Measurements from ENCODE around the gene FCAR. TPM values are rescaled to one million over a fixed set of nuclear protein-coding genes. Genes with fewer than 3 reads are reported as not detected.
"Not testable (repeated sequence)": the region's sequence is repeated elsewhere in the genome, so short reads cannot be mapped to it uniquely, and the experiment has no call there.

The FCAR gene
- total and polyA plus RNA-seq, 2 experiments from 2014 or later = not detected

GRCh38 chr19:54923276-54923675 is 49.2 kb downstream of the FCAR start:
- no peaks in the 10 kb centered on the region for H4K20me1 ChIP-seq (ENCODE audit: insufficient read depth)
- no peak overlapping the region for H3K27ac ChIP-seq
- DNase-seq = no peak
- TF ChIP-seq EZH2 (IDR thresholded peaks at IDR 0.05; ENCODE audit: insufficient read depth, poor library complexity, severe bottlenecking) (no peak), EZH2phosphoT487 (IDR thresholded peaks at IDR 0.05; ENCODE audit: insufficient read depth, low read depth) (no peak)
- H3K27me3 ChIP-seq (replicated peaks; ENCODE audit: insufficient read depth) = no peaks in the 10 kb centered on the region
- H3K9ac ChIP-seq = no peak overlapping the region
- H3K9me2 ChIP-seq (ENCODE audit: insufficient read depth) = no peaks in the 10 kb centered on the region
- H3K79me2 ChIP-seq (ENCODE audit: insufficient read depth) = no peaks in the 10 kb centered on the region
- H2AFZ ChIP-seq = no peak overlapping the region
- no peaks in the 10 kb centered on the region for H3K9me3 ChIP-seq (ENCODE audit: low read depth)
- H3F3A ChIP-seq (ENCODE audit: insufficient read depth) = no peaks in the 10 kb centered on the region
- in situ Hi-C loops (cut with MboI) = no loop called here
- H3K4me2 ChIP-seq (ENCODE audit: unreplicated experiment) = no peak overlapping the region
- no peaks in the 10 kb centered on the region for H3K36me3 ChIP-seq (ENCODE audit: low read depth)
- WGBS, 2 experiments (ENCODE audit: low coverage in 1 of 2, low lambda C conversion rate in 2 of 2, missing lambda C conversion rate in 2 of 2) = 28 to 36% methylated on average over 9 of the region's 9 CpGs
- no peaks in the 10 kb centered on the region for H3K4me1 ChIP-seq (ENCODE audit: insufficient read depth)
- no peak overlapping the region for H3K4me3 ChIP-seq

GRCh38 chr19:54928299-54928698 is 54.3 kb downstream of the FCAR start:
- TF ChIP-seq EZH2phosphoT487 (IDR thresholded peaks at IDR 0.05; ENCODE audit: insufficient read depth, low read depth) = no peak
- no peak for TF ChIP-seq EZH2 (IDR thresholded peaks at IDR 0.05; ENCODE audit: insufficient read depth, poor library complexity, severe bottlenecking)
- Histone ChIP-seq H3K4me3 (no peak overlapping the region), H3K4me2 (ENCODE audit: unreplicated experiment) (no peak overlapping the region), H3K9me3 (ENCODE audit: low read depth) (no peaks in the 10 kb centered on the region), H3K27me3 (replicated peaks; ENCODE audit: insufficient read depth) (no peaks in the 10 kb centered on the region), H3K4me1 (ENCODE audit: insufficient read depth) (no peaks in the 10 kb centered on the region), H4K20me1 (ENCODE audit: insufficient read depth) (no peaks in the 10 kb centered on the region), H3K27ac (no peak overlapping the region), H3F3A (ENCODE audit: insufficient read depth) (no peaks in the 10 kb centered on the region), H2AFZ (no peak overlapping the region), H3K36me3 (ENCODE audit: low read depth) (no peaks in the 10 kb centered on the region), H3K79me2 (ENCODE audit: insufficient read depth) (no peaks in the 10 kb centered on the region), H3K9me2 (ENCODE audit: insufficient read depth) (no peaks in the 10 kb centered on the region), H3K9ac (no peak overlapping the region)
- DNase-seq = peak; percentile 12
- WGBS, 2 experiments (ENCODE audit: low coverage in 1 of 2, low lambda C conversion rate in 2 of 2, missing lambda C conversion rate in 2 of 2) = 37 to 39% methylated on average over 2 of the region's 2 CpGs
- in situ Hi-C loops (cut with MboI) = no loop called here

GRCh38 chr19:54937926-54938325 is 63.9 kb downstream of the FCAR start:
- in situ Hi-C loops (cut with MboI) = no loop called here
- Histone ChIP-seq H4K20me1 (ENCODE audit: insufficient read depth) (no peaks in the 10 kb centered on the region), H3K4me1 (ENCODE audit: insufficient read depth) (no peaks in the 10 kb centered on the region), H3K27me3 (replicated peaks; ENCODE audit: insufficient read depth) (no peaks in the 10 kb centered on the region), H3K9ac (no peak overlapping the region), H3K9me2 (ENCODE audit: insufficient read depth) (no peaks in the 10 kb centered on the region), H3K4me3 (no peak overlapping the region), H2AFZ (no peak overlapping the region), H3K79me2 (ENCODE audit: insufficient read depth) (no peaks in the 10 kb centered on the region), H3K27ac (no peak overlapping the region), H3F3A (ENCODE audit: insufficient read depth) (no peaks in the 10 kb centered on the region), H3K4me2 (ENCODE audit: unreplicated experiment) (no peak overlapping the region), H3K9me3 (ENCODE audit: low read depth) (no peaks in the 10 kb centered on the region), H3K36me3 (ENCODE audit: low read depth) (no peaks in the 10 kb centered on the region)
- 27 to 29% methylated on average over 9 of the region's 9 CpGs for WGBS, 2 experiments (ENCODE audit: low coverage in 1 of 2, low lambda C conversion rate in 2 of 2, missing lambda C conversion rate in 2 of 2)
- TF ChIP-seq EZH2phosphoT487 (IDR thresholded peaks at IDR 0.05; ENCODE audit: insufficient read depth, low read depth) (no peak), EZH2 (IDR thresholded peaks at IDR 0.05; ENCODE audit: insufficient read depth, poor library complexity, severe bottlenecking) (no peak)
- DNase-seq = no peak

- no peaks in the 10 kb centered on the region for H3K79me2 ChIP-seq (ENCODE audit: insufficient read depth)
- in situ Hi-C loops (cut with MboI) = no loop called here
- no peak overlapping the region for H3K4me2 ChIP-seq (ENCODE audit: unreplicated experiment)
- H3K4me1 ChIP-seq (ENCODE audit: insufficient read depth) = no peaks in the 10 kb centered on the region
- no peaks in the 10 kb centered on the region for H3K9me3 ChIP-seq (ENCODE audit: low read depth)
- H4K20me1 ChIP-seq (ENCODE audit: insufficient read depth) = no peaks in the 10 kb centered on the region
- no peak overlapping the region for H2AFZ ChIP-seq
- H3K27me3 ChIP-seq (replicated peaks; ENCODE audit: insufficient read depth) = no peaks in the 10 kb centered on the region
- H3K36me3 ChIP-seq (ENCODE audit: low read depth) = no peaks in the 10 kb centered on the region
- no peak overlapping the region for H3K9ac ChIP-seq
- no peaks in the 10 kb centered on the region for H3K9me2 ChIP-seq (ENCODE audit: insufficient read depth)
- H3F3A ChIP-seq (ENCODE audit: insufficient read depth) = no peaks in the 10 kb centered on the region
- 46 to 52% methylated on average over 11 of the region's 11 CpGs for WGBS, 2 experiments (ENCODE audit: low coverage in 1 of 2, low lambda C conversion rate in 2 of 2, missing lambda C conversion rate in 2 of 2)
- DNase-seq = no peak
- H3K27ac ChIP-seq = no peak overlapping the region
- TF ChIP-seq EZH2 (IDR thresholded peaks at IDR 0.05; ENCODE audit: insufficient read depth, poor library complexity, severe bottlenecking) (no peak), EZH2phosphoT487 (IDR thresholded peaks at IDR 0.05; ENCODE audit: insufficient read depth, low read depth) (no peak)
- no peak overlapping the region for H3K4me3 ChIP-seq
These were observed 64.9 kb downstream of the FCAR start for GRCh38 chr19:54938906-54939305.

GRCh38 chr19:54939538-54939937 is 65.5 kb downstream of the FCAR start:
- H3K27ac ChIP-seq; H3F3A ChIP-seq (ENCODE audit: insufficient read depth); H3K9me3 ChIP-seq (ENCODE audit: low read depth); H3K9ac ChIP-seq; DNase-seq; H3K36me3 ChIP-seq (ENCODE audit: low read depth); H3K4me2 ChIP-seq (ENCODE audit: unreplicated experiment); H4K20me1 ChIP-seq (ENCODE audit: insufficient read depth); H3K9me2 ChIP-seq (ENCODE audit: insufficient read depth); H3K79me2 ChIP-seq (ENCODE audit: insufficient read depth); H3K4me1 ChIP-seq (ENCODE audit: insufficient read depth); in situ Hi-C loops (cut with MboI); H3K27me3 ChIP-seq (replicated peaks; ENCODE audit: insufficient read depth); H3K4me3 ChIP-seq; H2AFZ ChIP-seq: not testable (repeated sequence)
- 48 to 78% methylated on average over 7 to 8 of the region's 28 CpGs for WGBS, 2 experiments (ENCODE audit: low coverage in 1 of 2, low lambda C conversion rate in 2 of 2, missing lambda C conversion rate in 2 of 2)

Small RNA genes within 50 kb of the gene (small RNA-seq; reads per million reads assigned to genes)
- gene RNU6-222P (ENCODE audit: low read depth, low replicate concordance) = not detected

Other genes with a start within 250 kb of the FCAR start
- not detected in 2 replicates for gene LILRB1, start 243.8 kb upstream of the FCAR start, total RNA-seq (2014; rRNA removed; shearing (Covaris generic))
- 0.06 TPM in 1 of 2 replicates, not detected in the other for gene LILRB1, start 243.8 kb upstream of the FCAR start, polyA plus RNA-seq (2016; fragmentation: Nextera tagmentation; extraction: Ambion mirVana)
- not detected in 2 replicates for gene LILRB4, start 211.2 kb upstream of the FCAR start, total RNA-seq (2014; rRNA removed; shearing (Covaris generic))
- gene LILRB4, start 211.2 kb upstream of the FCAR start, polyA plus RNA-seq (2016; fragmentation: Nextera tagmentation; extraction: Ambion mirVana) = not detected in 2 replicates
- gene KIR3DL3, start 149.8 kb upstream of the FCAR start, total RNA-seq (2014; rRNA removed; shearing (Covaris generic)) = not detected in 2 replicates
- gene KIR3DL3, start 149.8 kb upstream of the FCAR start, polyA plus RNA-seq (2016; fragmentation: Nextera tagmentation; extraction: Ambion mirVana) = not detected in 2 replicates
- not detected in 2 replicates for gene KIR2DL3, start 135.7 kb upstream of the FCAR start, total RNA-seq (2014; rRNA removed; shearing (Covaris generic))
- not detected in 2 replicates for gene KIR2DL3, start 135.7 kb upstream of the FCAR start, polyA plus RNA-seq (2016; fragmentation: Nextera tagmentation; extraction: Ambion mirVana)
- not detected in 2 replicates for gene KIR2DL1, start 104.4 kb upstream of the FCAR start, total RNA-seq (2014; rRNA removed; shearing (Covaris generic))
- not detected in 2 replicates for gene KIR2DL1, start 104.4 kb upstream of the FCAR start, polyA plus RNA-seq (2016; fragmentation: Nextera tagmentation; extraction: Ambion mirVana)
- not detected in 2 replicates for gene KIR2DL4, start 70.6 kb upstream of the FCAR start, total RNA-seq (2014; rRNA removed; shearing (Covaris generic))
- not detected in 2 replicates for gene KIR2DL4, start 70.6 kb upstream of the FCAR start, polyA plus RNA-seq (2016; fragmentation: Nextera tagmentation; extraction: Ambion mirVana)
- not detected in 2 replicates for gene KIR3DL1, start 57.8 kb upstream of the FCAR start, total RNA-seq (2014; rRNA removed; shearing (Covaris generic))
- not detected in 2 replicates for gene KIR3DL1, start 57.8 kb upstream of the FCAR start, polyA plus RNA-seq (2016; fragmentation: Nextera tagmentation; extraction: Ambion mirVana)
- not detected in 2 replicates for gene KIR2DS4, start 41.6 kb upstream of the FCAR start, total RNA-seq (2014; rRNA removed; shearing (Covaris generic))
- not detected in 2 replicates for gene KIR2DS4, start 41.6 kb upstream of the FCAR start, polyA plus RNA-seq (2016; fragmentation: Nextera tagmentation; extraction: Ambion mirVana)
- gene KIR3DL2, start 23.8 kb upstream of the FCAR start, total RNA-seq (2014; rRNA removed; shearing (Covaris generic)) = not detected in 2 replicates
- gene KIR3DL2, start 23.8 kb upstream of the FCAR start, polyA plus RNA-seq (2016; fragmentation: Nextera tagmentation; extraction: Ambion mirVana) = not detected in 2 replicates
- gene NCR1, start 31.9 kb downstream of the FCAR start, total RNA-seq (2014; rRNA removed; shearing (Covaris generic)) = not detected in 2 replicates
- gene NCR1, start 31.9 kb downstream of the FCAR start, polyA plus RNA-seq (2016; fragmentation: Nextera tagmentation; extraction: Ambion mirVana) = not detected in 2 replicates
- gene NLRP7, start 73.3 kb downstream of the FCAR start, total RNA-seq (2014; rRNA removed; shearing (Covaris generic)) = not detected in 2 replicates
- gene NLRP7, start 73.3 kb downstream of the FCAR start, polyA plus RNA-seq (2016; fragmentation: Nextera tagmentation; extraction: Ambion mirVana) = not detected in 2 replicates
- not detected in 2 replicates for gene NLRP2, start 92.1 kb downstream of the FCAR start, total RNA-seq (2014; rRNA removed; shearing (Covaris generic))
- gene NLRP2, start 92.1 kb downstream of the FCAR start, polyA plus RNA-seq (2016; fragmentation: Nextera tagmentation; extraction: Ambion mirVana) = not detected in 2 replicates
- gene GP6, start 164.0 kb downstream of the FCAR start, total RNA-seq (2014; rRNA removed; shearing (Covaris generic)) = not detected in 2 replicates
- gene GP6, start 164.0 kb downstream of the FCAR start, polyA plus RNA-seq (2016; fragmentation: Nextera tagmentation; extraction: Ambion mirVana) = not detected in 2 replicates
- gene RDH13, start 188.9 kb downstream of the FCAR start, total RNA-seq (2014; rRNA removed; shearing (Covaris generic)) = 6.4 and 11.8 TPM in 2 replicates
- 7.8 and 9.6 TPM in 2 replicates for gene RDH13, start 188.9 kb downstream of the FCAR start, polyA plus RNA-seq (2016; fragmentation: Nextera tagmentation; extraction: Ambion mirVana)
- 0.76 and 1.3 TPM in 2 replicates for gene EPS8L1, start 201.6 kb downstream of the FCAR start, total RNA-seq (2014; rRNA removed; shearing (Covaris generic))
- gene EPS8L1, start 201.6 kb downstream of the FCAR start, polyA plus RNA-seq (2016; fragmentation: Nextera tagmentation; extraction: Ambion mirVana) = 0.56 and 1.1 TPM in 2 replicates
- 66.9 and 82.5 TPM in 2 replicates for gene PPP1R12C, start 243.4 kb downstream of the FCAR start, total RNA-seq (2014; rRNA removed; shearing (Covaris generic))
- gene PPP1R12C, start 243.4 kb downstream of the FCAR start, polyA plus RNA-seq (2016; fragmentation: Nextera tagmentation; extraction: Ambion mirVana) = 16.4 and 17.3 TPM in 2 replicates